Stimulated activated CD8-positive, alpha-beta memory T cell treated with anti-CD3 and anti-CD28 coated beads, Interleukin-15, amount 100 ng/mL, for 4 hours (primary cell): ENCODE data around the gene CDH8.
"Not testable (repeated sequence)": the region's sequence is repeated elsewhere in the genome, so short reads cannot be mapped to it uniquely, and the experiment has no call there.

ENCODE experiments used
- DNase-seq, 2 donors: peaks; one replicate each; pipeline ENCODE4 v3.0.0-alpha.2; 2020; ENCODE audit warnings: low read depth in 2 of 2

Gene CDH8

GRCh38 chr16:61862221-61863155, 173.8 kb downstream of the CDH8 start:
- DNase-seq, result no peak

GRCh38 chr16:61858988-61859387, 177.2 kb downstream of the CDH8 start:
- DNase-seq, result no peak

GRCh38 chr16:61842666-61843065, 193.6 kb downstream of the CDH8 start:
- DNase-seq, result no peak

- no peak for DNase-seq
Observed at GRCh38 chr16:61836804-61837393, 199.3 kb downstream of the CDH8 start.

- no peak for DNase-seq
Observed at GRCh38 chr16:61834082-61834481, 202.2 kb downstream of the CDH8 start.

- no peak for DNase-seq
Observed at GRCh38 chr16:61831351-61831917, 204.8 kb downstream of the CDH8 start.

- DNase-seq, result no peak
Observed at GRCh38 chr16:61829631-61830030, 206.6 kb downstream of the CDH8 start.

GRCh38 chr16:61823326-61823725, 212.9 kb downstream of the CDH8 start:
- no peak for DNase-seq

- no peak for DNase-seq
Observed at GRCh38 chr16:61820820-61821219, 215.4 kb downstream of the CDH8 start.

- no peak for DNase-seq
Observed at GRCh38 chr16:61820398-61820797, 215.8 kb downstream of the CDH8 start.

GRCh38 chr16:61818850-61819249, 217.4 kb downstream of the CDH8 start:
- no peak for DNase-seq

- DNase-seq, result no peak
Observed at GRCh38 chr16:61817583-61818278, 218.5 kb downstream of the CDH8 start.

- DNase-seq, result no peak
Observed at GRCh38 chr16:61814726-61815347, 221.4 kb downstream of the CDH8 start.

- DNase-seq, result no peak
Observed at GRCh38 chr16:61813339-61813738, 222.9 kb downstream of the CDH8 start.

GRCh38 chr16:61812251-61812650, 224.0 kb downstream of the CDH8 start:
- no peak for DNase-seq

- DNase-seq, result no peak
Observed at GRCh38 chr16:61807551-61807950, 228.7 kb downstream of the CDH8 start.

GRCh38 chr16:61801217-61801616, 235.0 kb downstream of the CDH8 start:
- DNase-seq, result not testable (repeated sequence)

- DNase-seq, result no peak
Observed at GRCh38 chr16:61798741-61799140, 237.5 kb downstream of the CDH8 start.

- DNase-seq, result no peak
Observed at GRCh38 chr16:61797961-61798507, 238.2 kb downstream of the CDH8 start.

- no peak for DNase-seq
Observed at GRCh38 chr16:61797296-61797795, 238.9 kb downstream of the CDH8 start.

- no peak for DNase-seq
Observed at GRCh38 chr16:61792194-61792909, 243.9 kb downstream of the CDH8 start.
